Germinal center (tissue), 1 donor: ENCODE data around the gene RIN1.
A peak's percentile ranks its signal among the peaks of the same experiment; 100 is the strongest.
"Not testable (repeated sequence)": the region's sequence is repeated elsewhere in the genome, so short reads cannot be mapped to it uniquely, and the experiment has no call there.

ENCODE experiments used
- DNase-seq: peaks from one replicate; pipeline ENCODE4 v3.0.0; 2012; ENCODE audit warnings: mixed read lengths, low spot score

RIN1 gene

GRCh38 chr11:66334605-66335442 is 1.4 kb downstream of the RIN1 start:
- no peak for DNase-seq

- DNase-seq: no peak
These were observed 2.2 kb downstream of the RIN1 start for GRCh38 chr11:66333896-66334604.

GRCh38 chr11:66333220-66333877 is 2.9 kb downstream of the RIN1 start:
- DNase-seq: no peak

- no peak for DNase-seq
These were observed 3.6 kb downstream of the RIN1 start for GRCh38 chr11:66332371-66333219.

GRCh38 chr11:66331542-66332370 is 4.5 kb downstream of the RIN1 start:
- no peak for DNase-seq

- DNase-seq: no peak
These were observed 5.3 kb downstream of the RIN1 start for GRCh38 chr11:66330931-66331330.

GRCh38 chr11:66329165-66329673 is 7.0 kb downstream of the RIN1 start:
- no peak for DNase-seq

GRCh38 chr11:66328302-66329144 is 7.7 kb downstream of the RIN1 start:
- DNase-seq: peak; percentile 84

- no peak for DNase-seq
These were observed 8.3 kb downstream of the RIN1 start for GRCh38 chr11:66328031-66328301.

- DNase-seq: no peak
These were observed 8.8 kb downstream of the RIN1 start for GRCh38 chr11:66327171-66328030.

- DNase-seq: no peak
These were observed 9.7 kb downstream of the RIN1 start for GRCh38 chr11:66326261-66327111.

GRCh38 chr11:66325263-66325671 is 11.0 kb downstream of the RIN1 start:
- DNase-seq: no peak

GRCh38 chr11:66324664-66325063 is 11.6 kb downstream of the RIN1 start:
- DNase-seq: no peak

- no peak for DNase-seq
These were observed 12.6 kb downstream of the RIN1 start for GRCh38 chr11:66323684-66324083.

- DNase-seq: no peak
These were observed 13.4 kb downstream of the RIN1 start for GRCh38 chr11:66322732-66323427.

GRCh38 chr11:66321606-66322005 is 14.6 kb downstream of the RIN1 start:
- no peak for DNase-seq

GRCh38 chr11:66320748-66321147 is 15.5 kb downstream of the RIN1 start:
- DNase-seq: not testable (repeated sequence)

GRCh38 chr11:66320289-66320688 is 15.9 kb downstream of the RIN1 start:
- DNase-seq: not testable (repeated sequence)
